Hematopoietic multipotent progenitor cell treated with erythropoietin and hydrocortisone succinate and interleukin-3 and kit ligand, for 17 days (in vitro differentiated cells): Measurements from ENCODE around the gene PDE6D.
"Not testable (repeated sequence)": the region's sequence is repeated elsewhere in the genome, so short reads cannot be mapped to it uniquely, and the experiment has no call there.

Experiments
- DNase-seq: peaks from one replicate; pipeline ENCODE4 v3.0.0-alpha.2; 2015; ENCODE audit warnings: low spot score

PDE6D gene

DNA sequence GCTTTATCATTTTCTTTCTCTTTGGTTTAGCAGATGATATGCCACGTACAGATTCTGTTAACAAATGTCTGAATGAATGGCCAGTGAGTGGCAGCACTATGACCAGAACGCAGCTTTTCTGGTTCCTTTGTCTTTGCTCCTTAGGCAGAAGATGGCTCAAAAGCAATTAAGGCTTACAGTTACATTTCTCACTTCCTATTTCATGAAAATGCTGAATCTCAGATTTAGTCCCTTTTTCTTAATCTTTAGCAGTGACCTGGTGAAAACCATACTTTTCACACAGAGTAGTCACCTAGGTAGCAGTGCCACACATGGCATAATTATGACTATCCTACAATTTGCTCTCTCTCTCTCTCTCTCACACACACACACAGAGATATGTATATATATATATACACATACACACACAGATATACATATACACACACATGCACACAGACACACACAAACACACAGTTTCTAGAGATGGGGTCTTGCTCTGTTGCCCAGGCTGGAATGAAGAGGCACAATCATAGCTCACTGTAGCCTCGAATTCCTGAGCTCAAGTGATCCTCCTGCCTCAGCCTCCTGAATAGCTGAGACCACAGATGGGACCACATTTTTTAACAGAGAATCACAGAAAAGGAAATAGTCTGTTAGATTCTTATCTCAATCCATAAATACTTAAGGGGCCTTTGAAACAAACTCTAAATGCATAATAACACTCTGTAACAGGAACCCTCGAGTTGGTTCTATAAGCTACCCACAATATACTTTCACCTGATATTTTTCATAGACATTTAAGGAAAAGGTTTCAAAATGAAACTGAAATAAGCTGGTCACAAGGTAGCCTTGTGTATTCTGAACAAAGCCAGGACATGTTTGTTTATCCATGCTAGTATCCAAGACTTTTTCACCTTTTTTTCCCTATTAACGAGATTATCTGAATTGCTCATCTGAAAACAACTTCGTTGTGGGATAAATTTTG is 11.6 kb downstream of the PDE6D start:
- no peak for DNase-seq

DNA sequence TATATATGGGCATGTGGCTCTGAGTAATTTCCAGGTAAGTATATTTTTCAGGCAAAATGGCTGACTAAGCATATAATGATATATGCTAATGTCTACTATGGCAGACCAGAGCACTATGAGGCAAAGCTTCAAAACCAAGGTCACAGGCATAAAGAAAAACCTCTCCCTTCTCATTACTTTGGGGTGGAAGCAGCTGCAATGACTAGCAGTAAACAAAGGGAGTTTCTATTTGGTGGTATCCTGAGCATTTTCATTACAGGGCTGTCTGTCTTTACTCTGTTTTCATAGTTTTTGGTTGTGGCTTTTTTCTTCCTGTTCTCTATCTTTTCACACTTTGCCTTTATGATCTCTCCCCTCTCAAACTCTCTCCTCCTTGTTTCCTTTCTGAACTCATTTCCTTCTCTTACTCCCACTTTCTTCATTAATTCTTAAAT is 15.6 kb downstream of the PDE6D start:
- DNase-seq, result no peak

DNA sequence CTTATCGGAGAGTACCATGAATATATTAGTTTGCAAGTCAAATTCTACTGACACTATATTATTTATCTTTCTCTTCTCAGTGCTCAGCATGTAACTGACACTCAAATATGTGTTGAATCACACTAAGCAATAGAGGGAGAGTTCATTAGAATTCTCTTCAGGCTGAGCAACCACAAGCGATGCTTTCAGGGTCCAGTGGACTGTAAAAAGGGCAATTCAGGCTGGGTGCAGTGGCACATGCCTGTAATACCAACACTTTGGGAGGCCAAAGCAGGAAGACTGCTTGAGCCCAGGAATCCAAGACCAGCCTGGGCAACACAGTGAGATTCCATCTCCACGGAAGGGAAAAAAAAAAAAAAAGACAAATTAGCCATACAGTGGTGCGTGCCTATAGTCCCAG is 16.3 kb downstream of the PDE6D start:
- DNase-seq, result no peak

- DNase-seq, result no peak
These were observed 17.0 kb downstream of the PDE6D start for GRCh38 chr2:231764124-231764523.

GRCh38 chr2:231761735-231762134 is 19.3 kb downstream of the PDE6D start:
- no peak for DNase-seq

DNA sequence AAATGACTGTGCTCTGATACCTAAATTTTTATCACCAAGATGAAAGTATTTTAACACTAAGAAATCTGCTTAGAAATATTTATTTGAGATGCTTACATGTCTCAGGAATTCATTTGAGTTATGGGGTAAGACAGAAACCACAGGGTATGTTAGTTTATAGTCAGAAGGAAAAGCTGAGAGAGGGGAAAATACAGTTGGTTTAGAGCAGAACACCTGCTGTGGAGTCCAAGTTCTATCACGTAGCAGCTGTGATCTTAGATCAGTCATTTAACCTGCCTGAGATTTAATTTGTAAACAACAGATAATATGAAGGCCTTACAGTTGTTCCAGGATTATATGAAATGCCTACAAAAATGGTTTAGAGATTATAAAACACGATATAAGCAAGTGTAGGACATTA is 29.0 kb downstream of the PDE6D start:
- no peak for DNase-seq

- DNase-seq, result no peak
These were observed 29.9 kb downstream of the PDE6D start for GRCh38 chr2:231751042-231751815.

GRCh38 chr2:231749016-231749415 is 32.1 kb downstream of the PDE6D start:
- not testable (repeated sequence) for DNase-seq

GRCh38 chr2:231748153-231748896 is 32.8 kb downstream of the PDE6D start:
- DNase-seq, result not testable (repeated sequence)

GRCh38 chr2:231745303-231746038 is 35.6 kb downstream of the PDE6D start:
- no peak for DNase-seq

DNA sequence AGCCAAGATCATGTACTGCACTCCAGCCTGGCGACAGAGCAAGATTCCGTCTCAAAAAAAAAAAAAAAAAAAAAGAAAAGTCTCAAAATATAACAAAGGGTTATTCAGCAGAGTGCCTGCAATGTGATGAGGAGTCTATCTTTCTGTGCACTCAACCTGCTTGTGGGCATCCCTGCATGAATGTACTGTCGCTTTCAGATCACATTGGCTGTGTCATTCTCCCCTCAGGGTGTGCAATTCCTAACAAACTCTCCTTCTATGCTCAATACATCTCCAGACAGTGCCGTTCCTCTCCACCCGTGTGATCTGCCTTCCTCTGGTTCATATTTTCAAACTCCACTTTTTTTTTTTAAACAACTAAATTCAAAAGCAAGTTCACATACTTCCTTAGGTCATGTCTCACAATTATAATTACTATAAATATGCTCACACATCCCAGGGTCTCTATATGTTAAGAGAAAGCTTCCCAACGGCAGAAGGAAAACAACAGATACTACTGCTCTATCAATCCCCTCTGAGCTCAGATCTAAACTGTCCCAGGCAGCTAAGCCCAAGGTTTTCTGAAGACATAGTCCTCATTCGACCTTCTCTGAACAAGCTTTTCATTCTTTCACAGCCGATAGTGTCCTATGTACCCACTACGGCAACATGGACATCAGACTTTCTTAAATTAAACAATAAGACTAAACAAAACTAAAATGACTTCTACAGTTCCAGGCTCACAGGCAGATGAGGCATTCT is 37.5 kb downstream of the PDE6D start:
- no peak for DNase-seq

GRCh38 chr2:231737761-231738160 is 43.3 kb downstream of the PDE6D start:
- DNase-seq, result no peak

- no peak for DNase-seq
These were observed 48.5 kb downstream of the PDE6D start for GRCh38 chr2:231732604-231733003.

GRCh38 chr2:231727621-231728020 is 53.5 kb downstream of the PDE6D start:
- DNase-seq, result no peak

- no peak for DNase-seq
These were observed 54.8 kb downstream of the PDE6D start for GRCh38 chr2:231726276-231726675.

GRCh38 chr2:231725476-231725875 is 55.6 kb downstream of the PDE6D start:
- DNase-seq, result no peak

- DNase-seq, result no peak
These were observed 58.3 kb downstream of the PDE6D start for GRCh38 chr2:231722721-231723307.

GRCh38 chr2:231720987-231721966 is 59.8 kb downstream of the PDE6D start:
- DNase-seq, result no peak

DNA sequence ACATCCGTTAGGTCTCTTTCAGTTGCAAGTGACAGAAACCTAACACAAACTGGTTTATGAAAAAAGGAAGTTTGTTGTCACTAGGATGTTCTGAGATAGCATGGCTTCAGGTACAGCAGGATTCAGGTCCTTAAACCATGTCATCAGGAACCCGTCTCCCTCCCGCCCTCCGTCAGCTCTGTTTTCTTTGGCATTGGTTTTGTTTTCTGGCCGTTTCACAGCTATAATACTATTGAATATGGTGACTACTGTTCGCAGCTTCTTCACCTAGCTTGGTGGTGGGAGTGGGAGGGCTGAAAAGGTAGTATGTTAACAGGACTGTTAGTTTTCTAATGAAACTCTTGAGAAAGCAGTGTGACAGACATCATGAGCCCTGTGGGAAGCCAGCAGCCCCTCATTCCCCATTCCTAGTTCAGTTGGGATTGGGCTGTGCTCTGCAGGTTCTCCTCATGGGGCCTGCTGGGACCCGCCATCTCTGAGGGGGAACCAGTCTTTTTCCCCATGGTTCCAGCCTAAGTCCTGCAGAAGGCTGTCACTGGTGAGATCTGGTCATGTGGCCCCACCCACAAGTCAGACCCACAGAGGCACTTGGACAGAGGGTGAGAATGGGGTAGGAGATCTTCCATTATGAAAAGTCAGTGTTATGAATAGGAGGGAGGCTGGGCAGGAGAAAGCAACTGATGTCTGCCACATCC is 60.6 kb downstream of the PDE6D start:
- DNase-seq, result no peak
